PC-9 (cell line): Measurements from ENCODE around the gene PSRC1. TPM values are rescaled to one million over a fixed set of nuclear protein-coding genes. Genes with fewer than 3 reads are reported as not detected.

Experiments
- BruUV-seq: library from RNA; stranded (reverse); fragments of 400-500 nt; replicated peaks from 2 replicates; lab custom pipeline; 2021; lab: Mats Ljungman, UMichigan
- CTCF ChIA-PET: fragments of 300-600 bp; sonication (Branson Sonifier 250); formaldehyde crosslinking; loops from one replicate; lab custom pipeline; 2022; ENCODE audit warnings: antibody characterized with exemption; lab: Charles Lee
- POLR2A ChIA-PET: fragments of 300-600 bp; sonication (Branson Sonifier 250); formaldehyde crosslinking; loops from one replicate; lab custom pipeline; 2022; ENCODE audit warnings: antibody characterized with exemption; ENCODE audit not compliant: unreplicated experiment; lab: Charles Lee
- DNase-seq, 2 experiments: peaks; one replicate each; pipeline versions ENCODE4 v3.0.0 to v3.0.0-alpha.2; 2015 to 2022; ENCODE audit warnings: mixed read lengths in 1 of 2
- H2AFZ ChIP-seq: fragments of 200-600 bp; sonication (generic); 2 replicates; pipeline ENCODE4 v1.8.1; 2017; ENCODE audit warnings: antibody characterized with exemption
- H3F3A ChIP-seq: fragments of 200-600 bp; sonication (generic); 2 replicates; pipeline ENCODE4 v1.8.1; 2017; ENCODE audit warnings: antibody characterized with exemption, mild to moderate bottlenecking, low read depth; ENCODE audit not compliant: insufficient read depth
- H3K27ac ChIP-seq: fragments of 200-600 bp; sonication (generic); 2 replicates; pipeline ENCODE4 v1.6.1; 2016; ENCODE audit warnings: mixed run types
- H3K27me3 ChIP-seq: fragments of 200-600 bp; sonication (generic); 2 replicates; pipeline ENCODE4 v1.6.1; 2016; ENCODE audit warnings: low read depth, mixed run types; ENCODE audit not compliant: insufficient read depth
- H3K36me3 ChIP-seq: fragments of 200-600 bp; sonication (generic); 2 replicates; pipeline ENCODE4 v1.6.1; 2016; ENCODE audit warnings: low read depth, mixed run types
- H3K4me1 ChIP-seq: fragments of 200-600 bp; sonication (generic); replicated peaks from 2 replicates; pipeline ENCODE4 v1.6.1; 2016; ENCODE audit warnings: mixed run types; ENCODE audit not compliant: insufficient read depth
- H3K4me2 ChIP-seq: fragments of 200-600 bp; sonication (generic); 2 replicates; pipeline ENCODE4 v1.6.1; 2017; ENCODE audit warnings: mixed run types
- H3K4me3 ChIP-seq: fragments of 200-600 bp; sonication (generic); 2 replicates; pipeline ENCODE4 v1.6.1; 2016; ENCODE audit warnings: mixed run types
- H3K79me2 ChIP-seq: fragments of 200-600 bp; sonication (generic); 2 replicates; pipeline ENCODE4 v1.6.1; 2017; ENCODE audit warnings: low read depth, mixed run types
- H3K9me2 ChIP-seq: fragments of 200-600 bp; sonication (generic); 2 replicates; pipeline ENCODE4 v1.8.1; 2017; ENCODE audit warnings: mild to moderate bottlenecking; ENCODE audit not compliant: insufficient read depth
- H3K9me3 ChIP-seq: fragments of 200-600 bp; sonication (generic); 2 replicates; pipeline ENCODE4 v1.8.1; 2016; ENCODE audit warnings: low read depth; ENCODE audit not compliant: insufficient read depth
- H4K20me1 ChIP-seq: fragments of 200-600 bp; sonication (generic); 2 replicates; pipeline ENCODE4 v1.8.1; 2017; ENCODE audit not compliant: insufficient read depth
- CTCF ChIP-seq: fragments of 200-600 bp; sonication (generic); conservative IDR thresholded peaks from 2 replicates; pipeline ENCODE4 v1.6.1; 2017; ENCODE audit warnings: mixed run types, antibody characterized with exemption, mild to moderate bottlenecking, moderate library complexity
- EZH2 ChIP-seq: fragments of 200-600 bp; sonication (generic); IDR thresholded peaks from 2 replicates; pipeline ENCODE4 v1.8.0; 2017; ENCODE audit warnings: antibody characterized with exemption, low read depth
- intact Hi-C: fragments of 100-400 bp; cut with micrococcal nuclease; formaldehyde crosslinking; loops from one replicate; pipeline ENCODE4 v1.10.0; 2022; ENCODE audit not compliant: unreplicated experiment
- total RNA-seq: library from RNA; stranded (reverse); gene quantifications from 2 replicates; pipeline ENCODE4 v1.2.3, GENCODE V29; 2021

The PSRC1 gene
- total RNA-seq, 1 experiment from 2014 or later = 26.4 TPM

- BruUV-seq = no TSS peak
These were observed 29.3 kb upstream of the PSRC1 start for GRCh38 chr1:109312246-109312645.

GRCh38 chr1:109309347-109309746, 26.4 kb upstream of the PSRC1 start:
- Histone ChIP-seq H3K9me2 (no peaks in the 10 kb centered on the region), H3F3A (no peaks in the 10 kb centered on the region; the same call in 1 of the 2 replicates), H3K9me3 (no peaks in the 10 kb centered on the region), H3K79me2 (no peaks in the 10 kb centered on the region), H3K4me2 (no peak overlapping the region), H3K36me3 (no peaks in the 10 kb centered on the region), H3K4me1 (no peaks in the 10 kb centered on the region), H3K27me3 (no peaks in the 10 kb centered on the region), H3K4me3 (no peak overlapping the region), H3K27ac (no peak overlapping the region), H2AFZ (no peak overlapping the region), H4K20me1 (no peaks in the 10 kb centered on the region)
- intact Hi-C loops = no loop called here
- ChIA-PET CTCF (no interaction called here), POLR2A (interaction anchor here (0.7 kb wide), 1 partner anchor 117 kb away, joined by 3 read pairs; no protein-coding TSS in a partner anchor)
- BruUV-seq = no TSS peak
- TF ChIP-seq EZH2 (no peak), CTCF (no peak)
- no peak for DNase-seq

More at GRCh38 chr1:109312246-109312645, 29.3 kb upstream of the PSRC1 start:
- Histone ChIP-seq H2AFZ (no peak overlapping the region), H3K79me2 (no peaks in the 10 kb centered on the region), H3K4me2 (no peak overlapping the region), H3K4me1 (no peaks in the 10 kb centered on the region), H3F3A (no peaks in the 10 kb centered on the region; the same call in 1 of the 2 replicates), H3K9me3 (no peaks in the 10 kb centered on the region), H4K20me1 (no peaks in the 10 kb centered on the region), H3K36me3 (no peaks in the 10 kb centered on the region), H3K9me2 (no peaks in the 10 kb centered on the region), H3K27me3 (no peaks in the 10 kb centered on the region), H3K27ac (no peak overlapping the region), H3K4me3 (no peak overlapping the region)
- ChIA-PET CTCF (interaction anchor here (0.7 kb wide), 1 partner anchor 220 kb away, joined by 3 read pairs; no protein-coding TSS in a partner anchor), POLR2A (no interaction called here)
- TF ChIP-seq CTCF (no peak), EZH2 (no peak)
- intact Hi-C loops = no loop called here
- no peak for DNase-seq

- ChIA-PET CTCF (no interaction called here), POLR2A (no interaction called here)
- H3K9me2 ChIP-seq = no peaks in the 10 kb centered on the region
- no peak overlapping the region for H2AFZ ChIP-seq
- no peaks in the 10 kb centered on the region for H3K36me3 ChIP-seq
- no peaks in the 10 kb centered on the region for H3K4me1 ChIP-seq
- TF ChIP-seq CTCF (no peak), EZH2 (no peak)
- H3F3A ChIP-seq = no peaks in the 10 kb centered on the region; the same call in 1 of the 2 replicates
- H3K4me2 ChIP-seq = no peak overlapping the region
- H3K4me3 ChIP-seq = no peak overlapping the region
- H3K27me3 ChIP-seq = no peaks in the 10 kb centered on the region
- H3K9me3 ChIP-seq = no peaks in the 10 kb centered on the region
- DNase-seq = no peak
- BruUV-seq = no TSS peak
- H3K79me2 ChIP-seq = no peaks in the 10 kb centered on the region
- no peaks in the 10 kb centered on the region for H4K20me1 ChIP-seq
- H3K27ac ChIP-seq = no peak overlapping the region
- intact Hi-C loops = no loop called here
These were observed 24.5 kb upstream of the PSRC1 start for GRCh38 chr1:109307274-109308021.
